Neural cell (in vitro differentiated cells): ENCODE measurements around the gene YDJC. TPM values are rescaled to one million over a fixed set of nuclear protein-coding genes. Genes with fewer than 3 reads are reported as not detected.
A peak's percentile ranks its signal among the peaks of the same experiment; 100 is the strongest.

ENCODE experiments used
- H2AFZ ChIP-seq: fragments of 200-600, 300-800 bp; sonication (generic), shearing (Covaris generic); 2 replicates; pipeline ENCODE4 v1.6.0; 2014; ENCODE audit warnings: low read depth, mild to moderate bottlenecking, antibody characterized with exemption, low read length, moderate library complexity
- H3F3A ChIP-seq: fragments of 200-600 bp; shearing (Covaris generic); 2 replicates; pipeline ENCODE4 v1.6.1; 2016; ENCODE audit warnings: mild to moderate bottlenecking, moderate library complexity, mixed read lengths, antibody characterized with exemption, low read length; ENCODE audit not compliant: insufficient read depth, poor library complexity, severe bottlenecking
- H3K27ac ChIP-seq: fragments of 200-600, 300-800 bp; sonication (generic), shearing (Covaris generic); 2 replicates; pipeline ENCODE4 v1.5.1; 2014; ENCODE audit warnings: mild to moderate bottlenecking, low read length, moderate library complexity
- H3K27me3 ChIP-seq: fragments of 300-800, 200-600 bp; sonication (generic), shearing (Covaris generic); 2 replicates; pipeline ENCODE4 v1.6.0; 2014; ENCODE audit warnings: mild to moderate bottlenecking, low read depth, low read length, moderate library complexity; ENCODE audit not compliant: insufficient read depth
- H3K36me3 ChIP-seq: fragments of 300-800, 200-600 bp; sonication (generic), shearing (Covaris generic); 2 replicates; pipeline ENCODE4 v1.5.1; 2014; ENCODE audit warnings: mild to moderate bottlenecking, antibody characterized with exemption, low read length, moderate library complexity; ENCODE audit not compliant: insufficient read depth
- H3K4me2 ChIP-seq: fragments of 300-800, 200-600 bp; sonication (generic), shearing (Covaris generic); 2 replicates; pipeline ENCODE4 v1.6.0; 2014; ENCODE audit warnings: mild to moderate bottlenecking, low read length
- H3K4me3 ChIP-seq: fragments of 300-800, 200-600 bp; sonication (generic), shearing (Covaris generic); 2 replicates; pipeline ENCODE4 v1.5.1; 2014; ENCODE audit warnings: mild to moderate bottlenecking, low read length, moderate library complexity
- H3K79me2 ChIP-seq: fragments of 200-600 bp; shearing (Covaris generic); replicated peaks from 2 replicates; pipeline ENCODE4 v1.6.0; 2014; ENCODE audit warnings: mild to moderate bottlenecking, low read length, moderate library complexity; ENCODE audit not compliant: insufficient read depth
- H3K9ac ChIP-seq: fragments of 300-800, 200-600 bp; sonication (generic), shearing (Covaris generic); 2 replicates; pipeline ENCODE4 v1.6.1; 2016; ENCODE audit warnings: mild to moderate bottlenecking, low read length, mixed read lengths
- H3K9me2 ChIP-seq: fragments of 200-600 bp; shearing (Covaris generic); 2 replicates; pipeline ENCODE4 v1.6.1; 2016; ENCODE audit warnings: mild to moderate bottlenecking, low read length, mixed read lengths; ENCODE audit not compliant: insufficient read depth
- H3K9me3 ChIP-seq: fragments of 200-600, 300-800 bp; sonication (generic), shearing (Covaris generic); 2 replicates; pipeline ENCODE4 v1.6.1; 2016; ENCODE audit warnings: mild to moderate bottlenecking, mixed run types, low read length, moderate library complexity, mixed read lengths
- H4K20me1 ChIP-seq: fragments of 200-600 bp; shearing (Covaris generic); 2 replicates; pipeline ENCODE4 v1.6.1; 2016; ENCODE audit warnings: mild to moderate bottlenecking, mixed run types; ENCODE audit not compliant: insufficient read depth
- CTCF ChIP-seq: fragments of 450-650 bp; IDR thresholded peaks from 2 replicates; pipeline ENCODE4 v1.5.1; 2014; ENCODE audit warnings: antibody characterized with exemption, mild to moderate bottlenecking, moderate library complexity; ENCODE audit not compliant: poor library complexity, severe bottlenecking
- EP300 ChIP-seq: fragments of 450-650 bp; conservative IDR thresholded peaks from 2 replicates; pipeline ENCODE4 v1.6.1; 2014; ENCODE audit warnings: antibody characterized with exemption, mild to moderate bottlenecking, moderate library complexity; ENCODE audit not compliant: poor library complexity, severe bottlenecking
- EZH2 ChIP-seq: fragments of 200-600, 300-800 bp; shearing (Covaris generic), sonication (generic); IDR thresholded peaks from 2 replicates; pipeline ENCODE4 v1.6.1; 2014; ENCODE audit warnings: antibody characterized with exemption, low read length, borderline replicate concordance, mild to moderate bottlenecking; ENCODE audit not compliant: insufficient read depth, poor library complexity, severe bottlenecking
- MXI1 ChIP-seq: fragments of 450-650 bp; conservative IDR thresholded peaks from 2 replicates; pipeline ENCODE4 v1.6.1; 2014; ENCODE audit warnings: antibody characterized with exemption, mild to moderate bottlenecking; ENCODE audit not compliant: poor library complexity, severe bottlenecking
- POLR2AphosphoS5 ChIP-seq: IDR thresholded peaks from 2 replicates; pipeline ENCODE4 v1.6.1; 2012
- RAD21 ChIP-seq: fragments of 450-650 bp; conservative IDR thresholded peaks from 2 replicates; pipeline ENCODE4 v1.6.1; 2014; ENCODE audit warnings: antibody characterized with exemption, mild to moderate bottlenecking, moderate library complexity
- REST ChIP-seq: IDR thresholded peaks from 2 replicates; pipeline ENCODE4 v1.6.1; 2012; ENCODE audit warnings: borderline replicate concordance
- SMC3 ChIP-seq: fragments of 450-650 bp; conservative IDR thresholded peaks from 2 replicates; pipeline ENCODE4 v1.6.1; 2014; ENCODE audit warnings: antibody characterized with exemption, mild to moderate bottlenecking, moderate library complexity; ENCODE audit not compliant: poor library complexity
- TAF1 ChIP-seq: IDR thresholded peaks from 2 replicates; pipeline ENCODE4 v1.6.1; 2012; ENCODE audit warnings: low read depth
- polyA plus RNA-seq: library from polyadenylated mRNA; depleted of rRNA; stranded (reverse); fragments of >200 nt; gene quantifications from 2 replicates; pipeline ENCODE4 v1.2.3, GENCODE V29; 2014

YDJC gene
- polyA plus RNA-seq, 1 donor from 2014 or later, result 20.0 TPM

GRCh38 chr22:21643533-21644357, 13.9 kb upstream of the YDJC start:
- TF ChIP-seq TAF1 (no peak), EZH2 (no peak), MXI1 (no peak), RAD21 (no peak), POLR2AphosphoS5 (no peak), CTCF (no peak), SMC3 (no peak), EP300 (no peak)
- no peaks in the 10 kb centered on the region for H3K79me2 ChIP-seq
- no peaks in the 10 kb centered on the region for H3F3A ChIP-seq
- no peaks in the 10 kb centered on the region for H3K9me3 ChIP-seq
- H3K9me2 ChIP-seq, result no peaks in the 10 kb centered on the region
- H2AFZ ChIP-seq, result no peak overlapping the region
- H4K20me1 ChIP-seq, result no peaks in the 10 kb centered on the region
- H3K27me3 ChIP-seq, result no peaks in the 10 kb centered on the region
- H3K36me3 ChIP-seq, result no peaks in the 10 kb centered on the region
- H3K27ac ChIP-seq, result no peak overlapping the region
- H3K4me2 ChIP-seq, result no peak overlapping the region
- no peak overlapping the region for H3K9ac ChIP-seq
- peak overlapping the region; percentile 86 for H3K4me3 ChIP-seq

- TF ChIP-seq EZH2 (no peak), EP300 (no peak), POLR2AphosphoS5 (no peak), RAD21 (peak; percentile 66), SMC3 (no peak), REST (no peak), TAF1 (no peak), CTCF (peak; percentile 71), MXI1 (no peak)
- Histone ChIP-seq H3K9me3 (no peaks in the 10 kb centered on the region), H4K20me1 (no peaks in the 10 kb centered on the region), H3K27me3 (no peaks in the 10 kb centered on the region), H2AFZ (peak overlapping the region; percentile 88), H3K27ac (no peak overlapping the region), H3K4me3 (peak overlapping the region; percentile 86), H3K36me3 (no peaks in the 10 kb centered on the region), H3K79me2 (no peaks in the 10 kb centered on the region), H3K4me2 (peak overlapping the region; percentile 89), H3K9ac (peak overlapping the region; percentile 64), H3K9me2 (no peaks in the 10 kb centered on the region), H3F3A (no peaks in the 10 kb centered on the region)
These were observed 13.0 kb upstream of the YDJC start for GRCh38 chr22:21642584-21643448.
